Fibroblast of lung (primary cell): ENCODE results near the gene SDCBP2. TPM values are rescaled to one million over a fixed set of nuclear protein-coding genes. Genes with fewer than 3 reads are reported as not detected.
A peak's percentile ranks its signal among the peaks of the same experiment; 100 is the strongest.

ENCODE experiments used
- DNase-seq, 2 donors: peaks; one replicate each; pipeline versions ENCODE4 v3.0.0 to v3.0.0-alpha.2; 2010; ENCODE audit warnings: low read depth in 2 of 2
- H2AFZ ChIP-seq: 2 replicates; pipeline ENCODE4 v1.5.1; 2012; ENCODE audit warnings: low read length, control low read depth, inconsistent platforms
- H3K27ac ChIP-seq: 2 replicates; pipeline ENCODE4 v1.5.1; 2011; ENCODE audit warnings: low read length, control low read depth; ENCODE audit not compliant: insufficient read depth
- H3K27me3 ChIP-seq: 2 replicates; pipeline ENCODE4 v1.5.1; 2011; ENCODE audit warnings: mild to moderate bottlenecking, low read length; ENCODE audit not compliant: control insufficient read depth, insufficient read depth
- H3K36me3 ChIP-seq: 2 replicates; pipeline ENCODE4 v1.5.1; 2011; ENCODE audit warnings: low read length; ENCODE audit not compliant: control insufficient read depth, insufficient read depth
- H3K4me1 ChIP-seq: 2 replicates; pipeline ENCODE4 v1.5.1; 2011; ENCODE audit warnings: low read length; ENCODE audit not compliant: control insufficient read depth, insufficient read depth; ENCODE audit errors: extremely low read depth
- H3K4me2 ChIP-seq: 2 replicates; pipeline ENCODE4 v1.5.1; 2011; ENCODE audit warnings: low read length, control low read depth; ENCODE audit not compliant: insufficient read depth; ENCODE audit errors: extremely low read depth
- H3K4me3 ChIP-seq, 4 experiments: fragments of 200-600 bp in 1 of 4; sonication (generic) in 1 of 4; replicated peaks in 1 of 4; 2 replicates each; pipeline ENCODE4 v1.5.1; 2011 to 2016; ENCODE audit warnings: low read length in 4 of 4, low read depth in 3 of 4, mild to moderate bottlenecking in 3 of 4, control low read depth in 2 of 4, inconsistent platforms in 1 of 4, mixed read lengths in 1 of 4; ENCODE audit not compliant: insufficient read depth in 1 of 4; ENCODE audit errors: control extremely low read depth in 1 of 4
- H3K79me2 ChIP-seq: 2 replicates; pipeline ENCODE4 v1.5.1; 2012; ENCODE audit warnings: mild to moderate bottlenecking, low read length, inconsistent platforms; ENCODE audit not compliant: control insufficient read depth, insufficient read depth
- H3K9ac ChIP-seq: 2 replicates; pipeline ENCODE4 v1.5.1; 2011; ENCODE audit warnings: mild to moderate bottlenecking, low read length, control low read depth; ENCODE audit not compliant: insufficient read depth
- H3K9me3 ChIP-seq: 2 replicates; pipeline ENCODE4 v1.5.1; 2012; ENCODE audit warnings: low read depth, low read length; ENCODE audit not compliant: control insufficient read depth, insufficient read depth
- H4K20me1 ChIP-seq: 2 replicates; pipeline ENCODE4 v1.5.1; 2011; ENCODE audit warnings: low read length; ENCODE audit not compliant: control insufficient read depth, insufficient read depth; ENCODE audit errors: extremely low read depth
- CTCF ChIP-seq, 2 donors: IDR thresholded peaks in 1 of 2; conservative IDR thresholded peaks in 1 of 2; 1 replicate in 1 of 2; 2 replicates in 1 of 2; pipeline ENCODE4 v1.5.1; 2011 to 2012; ENCODE audit warnings: low read length in 2 of 2, control low read depth in 1 of 2, inconsistent platforms in 1 of 2, low read depth in 1 of 2, mild to moderate bottlenecking in 1 of 2
- EZH2 ChIP-seq: IDR thresholded peaks from 2 replicates; pipeline ENCODE4 v1.5.1; 2012; ENCODE audit warnings: low read length, control low read depth, mild to moderate bottlenecking; ENCODE audit errors: missing control alignments
- polyA plus RNA-seq, 2 donors: library from polyadenylated mRNA; depleted of rRNA in 1 of 2; stranded (reverse) in 1 of 2; unstranded in 1 of 2; fragments of >200 nt; gene quantifications; 2 replicates each; pipeline ENCODE4 v1.2.1, GENCODE V29; 2011 to 2012; ENCODE audit warnings: missing spikeins in 1 of 2
- total RNA-seq: library from RNA; depleted of rRNA; stranded (reverse); fragments of >200 nt; gene quantifications from 2 replicates; pipeline ENCODE4 v1.2.1, GENCODE V29; 2014

Gene SDCBP2
- total and polyA plus RNA-seq, 2 donors (not counting 1 experiment from before 2014, with no cell fraction given), result 0.78 to 2.1 TPM

DNA sequence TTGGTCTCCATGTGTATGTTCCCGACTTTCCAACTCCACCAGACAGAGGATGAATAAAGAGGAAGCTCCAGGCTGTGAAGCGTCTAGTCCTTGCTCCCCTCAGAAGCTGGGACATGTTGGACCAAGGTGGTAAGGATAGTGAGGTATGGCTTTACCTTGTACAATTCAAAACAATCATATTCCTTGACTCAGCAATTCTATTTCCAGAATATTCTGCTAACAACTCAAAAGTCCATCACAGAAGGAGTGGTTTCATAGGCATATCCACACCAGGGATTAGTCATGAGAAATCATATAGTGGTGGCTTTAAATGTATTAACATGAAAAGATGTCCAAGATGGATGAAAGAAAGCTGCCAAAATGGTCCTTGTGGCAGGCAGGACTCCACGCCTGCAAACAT, 44.1 kb upstream of the SDCBP2 start:
- Histone ChIP-seq H4K20me1 (no peaks in the 10 kb centered on the region), H3K4me1 (peaks cover 20% of the 10 kb centered on the region), H3K79me2 (peaks cover 43% of the 10 kb centered on the region), H3K27me3 (no peaks in the 10 kb centered on the region), H3K4me3 (no peak overlapping the region), H3K36me3 (peaks cover 4% of the 10 kb centered on the region), H3K9me3 (no peaks in the 10 kb centered on the region), H3K4me2 (no peak overlapping the region), H2AFZ (no peak overlapping the region), H3K9ac (no peak overlapping the region), H3K27ac (no peak overlapping the region)
- no peak for DNase-seq
- TF ChIP-seq CTCF (conservative IDR thresholded peaks at IDR 0.05 in 1 of 2, IDR thresholded peaks at IDR 0.05 in 1 of 2; ENCODE audit: low read depth in 1 of 2, low read length in 2 of 2) (no peak), EZH2 (no peak)

GRCh38 chr20:1371830-1372539, 43.0 kb upstream of the SDCBP2 start:
- Histone ChIP-seq H3K79me2 (peaks cover 32% of the 10 kb centered on the region), H3K9me3 (no peaks in the 10 kb centered on the region), H3K4me3 (no peak overlapping the region), H3K36me3 (peaks cover 4% of the 10 kb centered on the region), H3K27me3 (no peaks in the 10 kb centered on the region), H2AFZ (no peak overlapping the region), H3K4me2 (no peak overlapping the region), H3K4me1 (peaks cover 18% of the 10 kb centered on the region), H3K27ac (no peak overlapping the region), H3K9ac (no peak overlapping the region), H4K20me1 (no peaks in the 10 kb centered on the region)
- no peak for TF ChIP-seq CTCF (conservative IDR thresholded peaks at IDR 0.05 in 1 of 2, IDR thresholded peaks at IDR 0.05 in 1 of 2; ENCODE audit: low read depth in 1 of 2, low read length in 2 of 2)
- TF ChIP-seq EZH2, result no peak
- no peak for DNase-seq

GRCh38 chr20:1371202-1371782, 42.4 kb upstream of the SDCBP2 start:
- no peak overlapping the region for H2AFZ ChIP-seq
- TF ChIP-seq EZH2, result no peak
- TF ChIP-seq CTCF (conservative IDR thresholded peaks at IDR 0.05 in 1 of 2, IDR thresholded peaks at IDR 0.05 in 1 of 2; ENCODE audit: low read depth in 1 of 2, low read length in 2 of 2), result no peak
- H3K9ac ChIP-seq, result no peak overlapping the region
- H3K27ac ChIP-seq, result peak overlapping the region; percentile 15
- H3K4me3 ChIP-seq, result no peak overlapping the region
- H3K27me3 ChIP-seq, result no peaks in the 10 kb centered on the region
- no peaks in the 10 kb centered on the region for H4K20me1 ChIP-seq
- H3K4me1 ChIP-seq, result peaks cover 18% of the 10 kb centered on the region
- H3K36me3 ChIP-seq, result peaks cover 4% of the 10 kb centered on the region
- DNase-seq, result peak in 1 of 2 donors; percentile 32
- H3K4me2 ChIP-seq, result no peak overlapping the region
- peaks cover 27% of the 10 kb centered on the region for H3K79me2 ChIP-seq
- H3K9me3 ChIP-seq, result no peaks in the 10 kb centered on the region
